ENCODE measurements around the gene DDX46. TPM values are rescaled to one million over a fixed set of nuclear protein-coding genes. Genes with fewer than 3 reads are reported as not detected.
"Not testable (repeated sequence)": the region's sequence is repeated elsewhere in the genome, so short reads cannot be mapped to it uniquely, and the experiment has no call there.

Gene DDX46
- total and polyA plus RNA-seq, 2 donors (not counting 1 experiment from before 2014, with no cell fraction given) = 15.4 to 80.9 TPM

- TF ChIP-seq CTCF (IDR thresholded peaks at IDR 0.05) (no peak), EZH2 (IDR thresholded peaks at IDR 0.05; ENCODE audit: borderline replicate concordance, insufficient read depth, low read depth, low read length, poor library complexity, severe bottlenecking) (no peak)
- peak overlapping the region; percentile 85 for H3K4me2 ChIP-seq (replicated peaks; ENCODE audit: low read depth, low read length, poor library complexity, severe bottlenecking)
- H3K27ac ChIP-seq (ENCODE audit: low read length in 2 of 2) = peak overlapping the region; percentile 86 to 93
- ChIA-PET POLR2A (interaction anchor here (0.5 to 1.4 kb wide), 4 partner anchors 20 to 831 kb away, joined by 3 to 8 read pairs (median 6); partner anchors contain the start of gene PCBD2), CTCF (interaction anchor here (1.2 to 2.4 kb wide), 5 partner anchors 17 to 59 kb away, joined by 3 to 10 read pairs (median 3); partner anchors contain the start of genes PCBD2 and TXNDC15)
- peak overlapping the region; percentile 85 for H2AFZ ChIP-seq (ENCODE audit: insufficient read depth, low read depth, low read length, poor library complexity, severe bottlenecking)
- peak overlapping the region; percentile 84 to 93 (median 87) for H3K4me3 ChIP-seq (ENCODE audit: control extremely low read depth in 1 of 5, extremely low read depth in 1 of 5, insufficient read depth in 1 of 5, low read depth in 2 of 5, low read length in 4 of 5)
- ATAC-seq (ENCODE audit: low read depth) (no peak), DNase-seq (no peak)
- intact Hi-C loops (cut with micrococcal nuclease) = loop anchor here (10.0 kb wide), 1 partner anchor 202 kb away; the partner anchor contains the start of gene SEC24A
- Mint-ChIP-seq H3K4me3 (peak overlapping the region; percentile 95), H3K4me1 (peaks cover 28% of the 10 kb centered on the region), H3K27ac (peak overlapping the region; percentile 95), H3K27me3 (no peaks in the 10 kb centered on the region), H3K9me3 (ENCODE audit: insufficient read depth) (no peaks in the 10 kb centered on the region)
- 0% methylated on average over 4 of the region's 11 CpGs for WGBS (ENCODE audit: insufficient coverage)
- H3K9me3 ChIP-seq (ENCODE audit: control extremely low read depth in 1 of 3, control insufficient read depth in 2 of 3, insufficient read depth in 1 of 3, low read length in 2 of 3) = no peaks in the 10 kb centered on the region
- H4K20me1 ChIP-seq (ENCODE audit: control insufficient read depth, insufficient read depth, low read length, poor library complexity, severe bottlenecking) = peaks cover 6% of the 10 kb centered on the region
- peak overlapping the region; percentile 87 for H3K9ac ChIP-seq (ENCODE audit: low read length)
- H3K79me2 ChIP-seq (ENCODE audit: control insufficient read depth, insufficient read depth, low read length) = peaks cover 49% of the 10 kb centered on the region
- no peaks in the 10 kb centered on the region for H3K27me3 ChIP-seq (replicated peaks in 1 of 4; ENCODE audit: control extremely low read depth in 1 of 4, control insufficient read depth in 3 of 4, insufficient read depth in 4 of 4, low read length in 3 of 4)
- H3K4me1 ChIP-seq (ENCODE audit: control insufficient read depth in 2 of 2, insufficient read depth in 2 of 2, low read length in 2 of 2) = peaks cover 17 to 21% of the 10 kb centered on the region in 2 donors
- peaks cover 0 to 3% of the 10 kb centered on the region in 2 experiments for H3K36me3 ChIP-seq (replicated peaks in 1 of 2; ENCODE audit: control extremely low read depth in 1 of 2, control insufficient read depth in 1 of 2, extremely low read depth in 1 of 2, insufficient read depth in 2 of 2, low read length in 1 of 2)
Measured at GRCh38 chr5:134846641-134846960, 88.0 kb downstream of the DDX46 start.

- H3K4me3 ChIP-seq (ENCODE audit: control extremely low read depth in 1 of 5, extremely low read depth in 1 of 5, insufficient read depth in 1 of 5, low read depth in 2 of 5, low read length in 4 of 5); H3K4me2 ChIP-seq (replicated peaks; ENCODE audit: low read depth, low read length, poor library complexity, severe bottlenecking); H3K9me3 ChIP-seq (ENCODE audit: control extremely low read depth in 1 of 3, control insufficient read depth in 2 of 3, insufficient read depth in 1 of 3, low read length in 2 of 3); H3K36me3 ChIP-seq (replicated peaks in 1 of 2; ENCODE audit: control extremely low read depth in 1 of 2, control insufficient read depth in 1 of 2, extremely low read depth in 1 of 2, insufficient read depth in 2 of 2, low read length in 1 of 2); DNase-seq; H3K27me3 Mint-ChIP-seq; ATAC-seq (ENCODE audit: low read depth); H3K27ac Mint-ChIP-seq; H3K9me3 Mint-ChIP-seq (ENCODE audit: insufficient read depth); POLR2A ChIA-PET; H3K27ac ChIP-seq (ENCODE audit: low read length in 2 of 2); H3K4me3 Mint-ChIP-seq; H3K9ac ChIP-seq (ENCODE audit: low read length); H3K27me3 ChIP-seq (replicated peaks in 1 of 4; ENCODE audit: control extremely low read depth in 1 of 4, control insufficient read depth in 3 of 4, insufficient read depth in 4 of 4, low read length in 3 of 4); H2AFZ ChIP-seq (ENCODE audit: insufficient read depth, low read depth, low read length, poor library complexity, severe bottlenecking): not testable (repeated sequence)
- CTCF ChIA-PET = interaction anchor here (0.9 to 1.4 kb wide), 3 partner anchors 52 to 111 kb away, joined by 3 to 6 read pairs (median 4); partner anchors contain the start of genes CAMLG and PCBD2
- peaks cover 11% of the 10 kb centered on the region for H4K20me1 ChIP-seq (ENCODE audit: control insufficient read depth, insufficient read depth, low read length, poor library complexity, severe bottlenecking)
- peaks cover 30% of the 10 kb centered on the region for H3K4me1 Mint-ChIP-seq
- peaks cover 69% of the 10 kb centered on the region for H3K79me2 ChIP-seq (ENCODE audit: control insufficient read depth, insufficient read depth, low read length)
- intact Hi-C loops (cut with micrococcal nuclease) = loop anchor here (10.0 kb wide), 1 partner anchor 205 kb away; the partner anchor contains the start of gene SEC24A
- 100% methylated on average over 3 of the region's 7 CpGs for WGBS (ENCODE audit: insufficient coverage)
- peaks cover 17 to 21% of the 10 kb centered on the region in 2 donors for H3K4me1 ChIP-seq (ENCODE audit: control insufficient read depth in 2 of 2, insufficient read depth in 2 of 2, low read length in 2 of 2)
Measured at GRCh38 chr5:134849434-134849933, 90.9 kb downstream of the DDX46 start.
